Endothelial cell of umbilical vein (primary cell): Measurements from ENCODE around the gene NTN5.

Experiments used
- EZH2 ChIP-seq: IDR thresholded peaks from 2 replicates; pipeline ENCODE4 v1.6.1; 2012; ENCODE audit warnings: borderline replicate concordance, low read depth, mild to moderate bottlenecking, moderate library complexity, low read length, inconsistent platforms; ENCODE audit not compliant: severe bottlenecking
- POLR2A ChIP-seq: IDR thresholded peaks from 2 replicates; pipeline ENCODE4 v1.6.1; 2012; ENCODE audit warnings: low read depth, mild to moderate bottlenecking, control low read depth, low read length
- TF ChIP-seq, protein P1 (sequence below), 2 donors: IDR thresholded peaks; 1 replicate in 1 of 2; 2 replicates in 1 of 2; pipeline ENCODE4 v1.5.1; 2011; ENCODE audit warnings: low read length in 2 of 2, mild to moderate bottlenecking in 2 of 2, moderate library complexity in 2 of 2, control low read depth in 1 of 2, inconsistent platforms in 1 of 2, low read depth in 1 of 2; ENCODE audit not compliant: insufficient read depth in 1 of 2; ENCODE audit errors: extremely low read depth in 1 of 2

DNA sequence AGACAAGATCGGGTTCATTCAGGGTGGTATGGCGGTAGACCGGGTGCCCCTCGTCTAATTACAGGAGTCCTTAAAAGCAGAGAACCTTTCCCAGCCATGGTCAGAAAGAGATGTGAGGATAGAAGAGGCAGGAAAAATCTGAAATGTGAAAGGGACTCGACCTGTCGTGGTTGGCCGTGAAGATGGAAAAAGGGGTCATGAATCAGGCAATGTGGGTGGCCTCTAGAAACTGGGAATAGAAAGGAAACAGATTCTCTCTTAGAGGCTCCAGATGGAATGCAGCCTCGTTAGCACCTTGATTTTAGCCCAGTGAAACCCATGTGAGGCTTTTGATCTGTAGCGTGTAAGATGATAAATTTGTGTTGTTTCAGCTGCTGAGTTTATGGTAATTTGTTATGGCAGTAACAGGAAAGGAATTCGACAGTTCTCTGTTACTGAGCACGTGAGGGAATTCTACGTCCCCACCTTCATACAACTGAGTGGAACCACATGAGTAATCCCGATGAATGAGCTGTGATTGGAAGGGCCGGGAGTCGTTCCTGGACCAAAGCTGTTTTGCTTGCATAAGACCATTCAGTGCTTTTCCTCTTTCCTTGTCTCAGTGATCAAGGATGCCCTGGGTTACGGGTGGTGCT, 15.9 kb downstream of the NTN5 start:
- TF ChIP-seq EZH2 (no peak), POLR2A (no peak)
- TF ChIP-seq, protein P1, sequence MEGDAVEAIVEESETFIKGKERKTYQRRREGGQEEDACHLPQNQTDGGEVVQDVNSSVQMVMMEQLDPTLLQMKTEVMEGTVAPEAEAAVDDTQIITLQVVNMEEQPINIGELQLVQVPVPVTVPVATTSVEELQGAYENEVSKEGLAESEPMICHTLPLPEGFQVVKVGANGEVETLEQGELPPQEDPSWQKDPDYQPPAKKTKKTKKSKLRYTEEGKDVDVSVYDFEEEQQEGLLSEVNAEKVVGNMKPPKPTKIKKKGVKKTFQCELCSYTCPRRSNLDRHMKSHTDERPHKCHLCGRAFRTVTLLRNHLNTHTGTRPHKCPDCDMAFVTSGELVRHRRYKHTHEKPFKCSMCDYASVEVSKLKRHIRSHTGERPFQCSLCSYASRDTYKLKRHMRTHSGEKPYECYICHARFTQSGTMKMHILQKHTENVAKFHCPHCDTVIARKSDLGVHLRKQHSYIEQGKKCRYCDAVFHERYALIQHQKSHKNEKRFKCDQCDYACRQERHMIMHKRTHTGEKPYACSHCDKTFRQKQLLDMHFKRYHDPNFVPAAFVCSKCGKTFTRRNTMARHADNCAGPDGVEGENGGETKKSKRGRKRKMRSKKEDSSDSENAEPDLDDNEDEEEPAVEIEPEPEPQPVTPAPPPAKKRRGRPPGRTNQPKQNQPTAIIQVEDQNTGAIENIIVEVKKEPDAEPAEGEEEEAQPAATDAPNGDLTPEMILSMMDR (IDR thresholded peaks at IDR 0.05; ENCODE audit: extremely low read depth in 1 of 2, insufficient read depth in 1 of 2, low read depth in 1 of 2, low read length in 2 of 2) = no peak
